NCI-H146 (cell line): Measurements from ENCODE around the gene OSBPL6.

Experiments
- DNase-seq: peaks from one replicate; lab custom pipeline; 2025; lab: John Stamatoyannopoulos, UW

The OSBPL6 gene

DNA sequence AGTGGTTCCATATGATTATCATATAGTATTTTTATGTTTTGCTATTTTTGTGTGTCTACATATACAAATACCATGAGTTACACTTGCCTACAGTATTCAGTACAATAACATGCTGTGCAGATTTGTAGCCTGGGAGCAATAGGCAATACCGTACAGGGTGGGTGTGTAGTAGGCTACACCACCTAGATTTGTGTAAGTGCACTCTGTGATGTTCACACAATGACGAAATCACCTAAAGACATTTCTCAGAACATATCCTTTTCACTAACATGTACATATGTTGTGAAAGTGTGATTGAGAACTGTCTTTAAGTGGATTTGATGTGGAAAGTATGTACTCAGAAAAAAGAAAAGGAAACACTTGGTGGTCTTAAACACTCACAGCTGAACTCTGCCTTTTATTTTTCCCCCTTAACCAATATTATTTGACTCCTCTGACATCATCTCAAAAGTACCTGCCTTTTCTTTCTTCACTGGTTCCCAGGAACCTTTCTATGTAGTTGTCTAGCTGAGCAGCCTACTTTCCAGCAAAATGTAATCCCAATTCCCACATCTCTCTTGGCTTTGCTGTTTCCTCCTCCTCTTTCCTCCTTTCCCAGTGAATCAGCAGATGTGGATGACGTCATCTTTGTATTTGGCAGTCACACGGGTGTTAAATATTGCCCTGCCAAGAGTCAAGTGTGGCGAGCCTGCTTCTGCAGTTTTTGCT, 47.7 kb downstream of the OSBPL6 start:
- peak; percentile 4 for DNase-seq

GRCh38 chr2:178242552-178242883, 48.2 kb downstream of the OSBPL6 start:
- DNase-seq: no peak

DNA sequence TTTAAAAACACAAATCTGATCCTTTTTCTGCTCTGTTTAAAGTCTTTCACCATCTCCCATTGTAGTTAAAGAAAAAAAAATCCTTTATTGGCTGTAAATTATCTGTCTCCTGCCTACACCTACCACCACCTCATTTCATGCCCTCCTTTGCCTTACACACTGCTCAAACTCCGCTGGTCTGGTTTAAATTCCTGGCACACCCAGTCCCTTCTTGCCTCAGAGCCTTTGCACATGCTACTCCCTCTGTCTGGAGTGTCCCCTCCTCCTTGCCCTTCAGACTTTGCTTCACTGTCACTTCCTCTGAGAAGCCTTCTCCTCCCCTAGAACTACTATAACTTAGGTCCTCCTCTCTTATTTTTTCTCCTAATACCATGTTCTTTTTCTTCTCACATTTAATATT, 49.6 kb downstream of the OSBPL6 start:
- DNase-seq: no peak

- no peak for DNase-seq
Measured at GRCh38 chr2:178244777-178245176, 50.5 kb downstream of the OSBPL6 start.

DNA sequence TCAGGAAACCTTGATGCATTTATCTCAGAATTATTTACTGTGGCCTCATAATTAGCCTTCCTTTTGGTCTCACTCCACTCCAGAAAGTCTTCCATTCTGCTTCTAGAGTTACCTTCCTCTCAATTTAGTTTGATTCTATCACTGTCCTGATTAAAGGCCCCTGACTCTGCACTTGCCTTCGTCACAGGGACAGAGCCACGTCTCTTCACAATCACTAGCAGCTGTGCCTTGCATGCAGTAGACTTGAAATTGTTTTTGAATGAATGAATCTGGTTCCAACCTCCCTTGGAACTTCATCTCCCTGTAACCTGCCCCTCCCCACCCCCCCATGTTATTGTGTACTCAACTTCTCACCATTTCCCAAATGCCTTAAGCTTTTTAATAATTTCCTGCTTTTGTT, 52.4 kb downstream of the OSBPL6 start:
- no peak for DNase-seq

DNA sequence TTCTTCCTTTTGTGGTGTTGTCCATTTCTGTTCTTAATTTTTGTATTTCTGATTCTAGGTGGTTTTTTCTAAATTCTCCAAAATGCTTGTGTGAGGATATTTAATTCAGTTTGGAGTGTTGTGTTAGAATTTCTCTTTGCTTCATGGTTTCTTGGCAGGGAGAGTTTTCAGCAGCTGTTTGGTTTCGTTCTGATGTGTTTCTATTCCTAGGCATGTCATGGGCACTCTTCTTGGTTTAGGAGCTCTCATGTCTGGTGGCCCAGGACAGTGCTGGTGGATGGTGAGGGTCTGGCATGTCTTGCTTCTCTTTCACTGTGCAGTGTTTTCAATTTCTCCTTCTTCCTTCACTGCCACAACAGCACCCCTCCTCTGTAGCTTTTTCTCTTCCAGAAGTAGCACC, 52.9 kb downstream of the OSBPL6 start:
- no peak for DNase-seq

DNA sequence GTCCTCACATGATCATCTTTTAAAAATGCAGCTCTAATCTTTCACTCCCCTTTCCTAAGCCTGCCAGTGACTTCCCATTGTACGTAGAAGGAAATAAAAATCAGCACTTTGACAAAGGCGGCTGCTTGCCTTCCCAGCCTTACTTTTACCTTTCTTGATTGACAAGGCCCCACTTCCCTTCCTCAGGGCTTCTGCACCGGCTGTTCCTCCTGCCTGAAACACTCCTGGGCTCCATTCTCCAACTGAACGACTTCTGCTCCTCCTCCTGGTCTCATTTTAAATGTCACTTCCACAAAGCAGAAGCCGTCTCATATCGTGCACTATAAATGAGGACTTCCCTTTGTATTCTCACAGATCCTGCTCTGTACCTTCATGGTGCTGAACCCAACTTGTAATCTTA, 56.1 kb downstream of the OSBPL6 start:
- DNase-seq: peak; percentile 39

GRCh38 chr2:178251151-178251955, 57.0 kb downstream of the OSBPL6 start:
- DNase-seq: no peak

DNA sequence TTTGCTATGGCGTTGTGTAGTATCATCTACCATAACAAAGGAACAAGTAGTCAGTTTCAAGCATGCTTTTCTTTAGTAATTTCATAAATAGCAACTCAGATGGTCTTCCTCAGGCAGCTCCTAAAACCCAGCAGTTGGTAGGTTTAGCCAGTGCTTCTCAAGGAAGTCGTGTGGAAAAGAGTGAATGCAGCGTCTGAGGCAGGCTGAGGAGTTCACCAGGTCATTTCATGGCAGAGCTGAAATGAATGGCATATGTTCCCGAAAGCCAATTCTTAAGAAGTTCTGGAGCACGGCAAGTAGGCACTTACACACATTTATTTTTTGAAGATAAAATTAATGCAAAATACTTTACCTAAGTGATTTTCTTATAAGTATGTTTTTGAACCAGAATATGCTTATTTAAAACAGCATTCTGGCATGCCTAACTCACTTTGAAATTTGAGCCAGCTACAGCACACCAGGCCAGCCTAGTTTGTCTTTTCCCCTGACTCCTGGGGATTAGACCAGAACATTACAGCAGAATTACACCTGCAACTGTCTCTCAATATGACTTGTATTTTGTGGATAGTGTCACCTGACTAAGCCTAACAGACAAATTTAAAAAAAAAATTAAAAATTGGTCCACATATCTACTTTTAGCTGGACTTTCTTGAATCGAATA, 62.2 kb downstream of the OSBPL6 start:
- no peak for DNase-seq

DNA sequence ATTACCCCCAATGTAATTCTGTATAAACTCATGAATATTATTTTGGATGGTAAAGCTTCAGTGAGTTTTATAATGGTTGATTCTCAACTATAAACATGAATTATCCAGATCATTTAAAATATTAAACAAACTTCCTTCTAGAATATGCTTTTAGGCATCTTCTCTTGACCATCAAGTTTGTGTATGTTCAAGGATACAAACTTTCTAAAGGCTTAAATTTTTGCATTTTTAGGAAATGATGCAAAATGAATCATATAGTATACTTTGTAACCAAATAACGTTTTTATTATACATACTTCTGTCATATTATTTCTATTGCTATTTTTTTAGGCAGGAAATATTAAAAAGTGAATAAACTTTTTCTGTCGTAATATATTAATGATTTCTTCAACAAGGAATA, 62.8 kb downstream of the OSBPL6 start:
- DNase-seq: no peak

DNA sequence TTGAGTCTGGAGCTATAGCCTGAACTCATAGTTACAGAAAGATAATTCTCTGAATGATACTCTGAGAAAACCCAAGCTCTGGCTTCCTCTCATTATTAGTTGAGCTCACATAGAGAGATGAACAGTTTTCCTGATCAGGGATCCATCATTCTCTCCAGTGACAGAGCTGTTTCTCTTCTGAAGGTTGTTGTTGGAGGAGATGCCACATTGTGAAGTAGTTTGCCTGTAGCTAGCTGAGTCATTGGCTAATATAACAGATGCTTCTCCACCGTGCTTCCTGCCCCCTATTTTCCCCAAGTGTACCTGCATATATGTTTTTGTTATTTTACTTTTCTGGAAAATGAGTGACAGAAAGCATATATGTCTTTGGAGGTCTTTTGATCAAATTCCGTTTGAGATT, 64.6 kb downstream of the OSBPL6 start:
- no peak for DNase-seq

DNA sequence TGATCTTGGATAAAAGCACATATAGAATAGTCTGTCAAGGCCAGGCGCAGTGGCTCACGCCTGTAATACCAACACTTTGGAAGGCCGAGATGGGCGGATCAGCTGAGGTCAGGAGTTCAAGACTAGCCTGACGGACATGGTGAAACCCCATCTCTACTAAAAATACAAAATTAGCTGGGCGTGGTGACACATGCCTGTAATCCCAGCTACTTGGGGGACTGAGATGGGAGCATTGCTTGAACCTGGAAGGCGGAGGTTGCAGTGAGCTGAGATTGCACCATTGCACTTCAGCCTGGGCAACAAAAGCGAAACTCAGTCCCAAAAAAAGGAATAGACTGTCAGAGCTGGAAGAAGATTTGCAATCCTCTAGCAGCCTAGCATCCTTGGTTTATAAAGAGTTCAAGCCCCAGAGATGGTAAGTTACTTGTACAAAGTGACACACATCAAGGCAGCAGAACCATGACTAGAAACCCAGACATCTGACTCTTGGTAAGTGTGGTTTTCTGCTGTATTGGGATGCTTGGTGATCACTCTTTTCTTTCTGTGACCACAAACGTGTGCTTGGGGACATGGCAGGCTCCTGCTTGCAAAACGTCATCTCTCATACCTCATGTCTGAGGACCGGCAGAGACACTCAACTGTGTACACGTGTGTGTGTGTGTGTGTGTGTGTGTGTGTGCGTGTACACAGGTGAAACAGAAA, 69.0 kb downstream of the OSBPL6 start:
- DNase-seq: no peak

- no peak for DNase-seq
Measured at GRCh38 chr2:178264211-178264610, 69.9 kb downstream of the OSBPL6 start.

DNA sequence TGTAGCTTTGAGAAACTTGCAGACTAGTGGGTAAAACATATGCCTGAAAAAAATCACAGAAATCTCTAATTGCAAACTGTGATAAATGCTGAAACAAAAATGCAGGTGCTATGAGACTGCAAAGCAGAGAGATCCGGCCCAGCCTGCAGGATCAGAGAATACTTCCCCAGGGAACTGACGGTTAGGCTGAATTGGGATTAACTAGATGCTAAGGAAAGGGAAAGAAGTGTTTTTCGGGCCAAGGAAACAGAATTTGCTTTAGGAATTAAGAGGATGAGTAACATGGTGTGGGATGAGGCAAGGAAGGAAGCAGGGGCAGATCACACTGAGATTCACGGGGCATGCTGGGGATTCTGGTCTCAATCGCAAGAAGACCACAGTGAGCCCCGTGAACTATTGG, 71.5 kb downstream of the OSBPL6 start:
- DNase-seq: no peak

DNA sequence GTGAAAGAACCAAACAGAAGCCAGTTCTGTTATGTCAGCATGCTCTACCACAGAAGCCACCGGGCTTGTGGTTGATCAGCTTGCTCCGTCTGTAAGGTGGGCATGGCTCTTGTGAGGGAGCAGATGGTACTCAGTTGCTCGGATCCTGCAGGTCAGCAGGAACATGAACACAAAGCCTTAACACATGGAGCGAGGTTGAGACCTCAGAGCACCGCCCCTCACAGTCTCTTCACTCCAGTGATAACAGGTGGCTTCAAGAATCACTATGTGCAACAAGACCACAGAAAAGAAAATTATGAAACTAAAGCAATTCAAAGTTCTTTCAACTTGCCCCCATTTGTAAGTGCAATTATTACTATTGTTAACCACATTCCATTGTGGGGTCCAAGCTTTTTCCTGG, 72.1 kb downstream of the OSBPL6 start:
- no peak for DNase-seq

DNA sequence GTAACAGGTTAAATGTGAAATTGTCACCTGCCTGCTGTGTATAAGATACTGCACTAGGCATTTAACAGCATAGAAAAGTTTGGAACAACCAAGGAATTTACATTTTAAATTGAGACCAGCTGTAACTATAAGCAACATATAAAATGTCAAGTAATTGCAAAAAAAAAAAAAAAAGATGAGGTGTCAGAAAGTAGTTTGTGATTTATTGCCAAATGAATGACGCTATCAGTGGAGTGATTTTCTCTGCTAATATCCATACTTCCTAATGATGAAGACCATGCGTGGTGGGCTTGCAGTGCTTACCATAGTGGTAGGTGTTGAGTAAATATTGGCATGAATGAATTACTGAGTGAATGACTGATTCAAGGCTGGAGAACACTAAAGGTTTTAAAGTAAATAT, 73.3 kb downstream of the OSBPL6 start:
- DNase-seq: no peak

DNA sequence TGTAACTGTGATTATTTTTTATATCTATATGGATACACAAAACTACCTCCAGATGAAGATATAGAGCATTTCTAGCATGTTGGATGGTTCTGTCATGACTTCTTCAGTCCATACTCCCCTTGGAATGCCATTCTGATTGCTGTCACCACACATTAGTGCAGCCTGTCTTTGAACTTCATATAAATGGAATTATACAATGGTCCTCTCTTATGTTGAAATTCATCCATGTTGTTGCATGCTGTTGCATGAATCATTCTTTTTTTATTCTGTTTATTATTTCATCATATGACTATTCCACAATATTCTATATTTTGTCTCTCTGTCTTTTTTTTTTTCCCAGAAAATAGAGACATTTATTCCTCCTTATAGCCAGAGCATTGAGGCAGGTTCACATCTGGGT, 74.1 kb downstream of the OSBPL6 start:
- DNase-seq: no peak

DNA sequence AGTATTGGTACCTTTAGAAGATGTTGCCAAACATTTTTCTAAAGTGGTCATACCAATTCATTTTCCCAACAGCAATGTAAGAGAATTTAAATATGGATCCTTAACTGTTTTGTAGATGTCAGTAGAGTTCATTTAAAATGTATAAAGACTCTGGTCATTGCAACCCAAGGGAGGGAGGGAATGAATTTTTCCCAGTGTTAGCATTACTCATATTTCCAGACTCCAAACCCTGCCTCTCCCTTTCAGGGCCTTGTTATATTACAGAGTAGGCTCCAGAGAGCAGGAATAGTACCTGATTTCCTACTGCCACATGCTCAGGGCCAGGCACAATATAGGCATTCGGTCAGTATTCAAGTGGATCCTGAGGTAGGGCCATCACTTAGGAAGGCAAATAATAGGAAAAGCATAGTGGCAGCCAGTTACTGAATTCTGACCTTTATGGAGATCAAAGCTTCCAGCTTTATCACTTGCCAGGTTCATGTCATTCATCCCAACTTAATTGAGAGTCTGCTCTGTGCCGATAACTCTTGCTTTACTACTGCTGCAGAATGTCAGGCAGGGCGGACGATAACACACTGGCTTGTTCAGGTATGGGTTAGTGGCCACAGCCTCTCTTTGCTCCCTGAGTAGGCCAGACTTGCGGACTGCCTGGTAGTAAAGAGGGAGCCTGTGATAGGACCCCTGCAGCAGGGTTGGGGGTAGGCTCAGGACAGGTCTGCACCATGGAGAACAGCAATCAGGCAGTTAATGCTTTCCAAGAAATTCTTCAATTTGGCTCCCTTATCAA, 75.3 kb downstream of the OSBPL6 start:
- DNase-seq: no peak

DNA sequence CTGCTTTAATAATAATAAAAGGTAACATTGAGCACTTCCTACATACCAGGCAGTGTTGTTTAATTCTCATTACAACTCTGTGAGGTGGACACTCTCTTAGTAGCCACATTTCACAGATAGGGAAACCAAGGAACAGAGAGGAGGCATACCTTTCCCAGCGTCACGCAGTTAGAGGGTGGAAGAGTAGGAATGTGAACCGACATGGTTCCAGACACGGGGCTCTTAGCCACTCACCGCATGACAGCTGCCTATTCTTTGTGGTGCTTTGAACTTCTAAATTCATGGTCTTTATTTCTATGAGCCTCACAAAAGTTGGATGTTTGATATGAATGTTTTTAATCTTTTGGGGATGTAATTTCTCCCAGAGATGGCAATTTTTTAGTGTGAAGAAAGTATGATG, 76.0 kb downstream of the OSBPL6 start:
- no peak for DNase-seq

- no peak for DNase-seq
Measured at GRCh38 chr2:178271094-178271493, 76.8 kb downstream of the OSBPL6 start.

- DNase-seq: no peak
Measured at GRCh38 chr2:178271629-178272333, 77.5 kb downstream of the OSBPL6 start.
